Measurements from ENCODE around the gene COX6B1.

Gene COX6B1

DNA sequence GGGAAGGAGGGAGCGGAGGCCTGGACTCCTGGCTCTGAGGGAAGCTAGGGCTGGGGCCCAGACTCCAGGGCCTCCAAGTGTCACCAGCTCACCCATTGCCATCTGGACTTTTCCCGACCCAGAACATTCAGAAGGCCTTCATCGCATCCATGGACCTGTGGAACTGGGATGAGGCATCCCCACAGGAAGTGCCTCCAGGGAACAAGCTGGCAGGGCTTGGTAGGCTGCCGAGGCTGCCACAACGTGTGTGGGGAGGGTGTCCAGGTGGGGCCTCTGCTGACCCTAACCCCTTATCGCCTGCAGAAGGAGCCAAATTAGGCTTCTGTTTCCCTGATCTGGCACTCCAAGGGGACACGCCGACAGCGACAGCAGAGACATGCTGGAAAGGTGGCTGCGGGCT, 5.8 kb upstream of the COX6B1 start:
- DNase-seq (ENCODE audit: extremely low read depth, low read depth) = no peak
- TF ChIP-seq, protein P1, sequence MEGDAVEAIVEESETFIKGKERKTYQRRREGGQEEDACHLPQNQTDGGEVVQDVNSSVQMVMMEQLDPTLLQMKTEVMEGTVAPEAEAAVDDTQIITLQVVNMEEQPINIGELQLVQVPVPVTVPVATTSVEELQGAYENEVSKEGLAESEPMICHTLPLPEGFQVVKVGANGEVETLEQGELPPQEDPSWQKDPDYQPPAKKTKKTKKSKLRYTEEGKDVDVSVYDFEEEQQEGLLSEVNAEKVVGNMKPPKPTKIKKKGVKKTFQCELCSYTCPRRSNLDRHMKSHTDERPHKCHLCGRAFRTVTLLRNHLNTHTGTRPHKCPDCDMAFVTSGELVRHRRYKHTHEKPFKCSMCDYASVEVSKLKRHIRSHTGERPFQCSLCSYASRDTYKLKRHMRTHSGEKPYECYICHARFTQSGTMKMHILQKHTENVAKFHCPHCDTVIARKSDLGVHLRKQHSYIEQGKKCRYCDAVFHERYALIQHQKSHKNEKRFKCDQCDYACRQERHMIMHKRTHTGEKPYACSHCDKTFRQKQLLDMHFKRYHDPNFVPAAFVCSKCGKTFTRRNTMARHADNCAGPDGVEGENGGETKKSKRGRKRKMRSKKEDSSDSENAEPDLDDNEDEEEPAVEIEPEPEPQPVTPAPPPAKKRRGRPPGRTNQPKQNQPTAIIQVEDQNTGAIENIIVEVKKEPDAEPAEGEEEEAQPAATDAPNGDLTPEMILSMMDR (IDR thresholded peaks at IDR 0.05; ENCODE audit: low read depth, low read length, missing control alignments) = no peak
- H3K4me3 ChIP-seq (replicated peaks; ENCODE audit: low read depth, low read length) = no peak overlapping the region

- no peak for DNase-seq (ENCODE audit: extremely low read depth, low read depth)
- H3K4me3 ChIP-seq (replicated peaks; ENCODE audit: low read depth, low read length) = peak overlapping the region; percentile 49
- TF ChIP-seq, protein P1 (IDR thresholded peaks at IDR 0.05; ENCODE audit: low read depth, low read length, missing control alignments) = no peak
Observed at GRCh38 chr19:35642798-35643254, 5.3 kb upstream of the COX6B1 start.

- no peak for DNase-seq (ENCODE audit: extremely low read depth, low read depth)
- peak overlapping the region; percentile 49 for H3K4me3 ChIP-seq (replicated peaks; ENCODE audit: low read depth, low read length)
- TF ChIP-seq, protein P1 (IDR thresholded peaks at IDR 0.05; ENCODE audit: low read depth, low read length, missing control alignments) = no peak
Observed at GRCh38 chr19:35643255-35644205, 4.6 kb upstream of the COX6B1 start.

- TF ChIP-seq, protein P1 (IDR thresholded peaks at IDR 0.05; ENCODE audit: low read depth, low read length, missing control alignments) = no peak
- DNase-seq (ENCODE audit: extremely low read depth, low read depth) = no peak
- H3K4me3 ChIP-seq (replicated peaks; ENCODE audit: low read depth, low read length) = peak overlapping the region; percentile 49
Observed at GRCh38 chr19:35644206-35644986, 3.7 kb upstream of the COX6B1 start.

GRCh38 chr19:35644987-35645679, 3.0 kb upstream of the COX6B1 start:
- TF ChIP-seq, protein P1 (IDR thresholded peaks at IDR 0.05; ENCODE audit: low read depth, low read length, missing control alignments) = no peak
- peak overlapping the region; percentile 49 for H3K4me3 ChIP-seq (replicated peaks; ENCODE audit: low read depth, low read length)
- no peak for DNase-seq (ENCODE audit: extremely low read depth, low read depth)

Measured in HFF-Myc (cell line).